HAP-1 (cell line): ENCODE measurements around the gene IPCEF1.

Source experiments
- DNase-seq, 2 experiments: peaks; one replicate each; pipeline ENCODE4 v3.0.0-alpha.2; 2016 to 2020; ENCODE audit warnings: low spot score in 2 of 2
- H3K27me3 ChIP-seq: fragments of 250-450 bp; sonication (Bioruptor Pico); 2 replicates; pipeline ENCODE4 v1.5.1; 2020; ENCODE audit warnings: low read depth, mild to moderate bottlenecking, moderate library complexity
- H3K36me3 ChIP-seq: fragments of 250-450 bp; sonication (Bioruptor Pico); replicated peaks from 2 replicates; pipeline ENCODE4 v1.5.1; 2020; ENCODE audit warnings: mild to moderate bottlenecking
- H3K4me1 ChIP-seq: fragments of 250-450 bp; sonication (Bioruptor Pico); 2 replicates; pipeline ENCODE4 v1.5.1; 2020; ENCODE audit warnings: mild to moderate bottlenecking
- H3K4me3 ChIP-seq: fragments of 250-450 bp; sonication (Bioruptor Pico); 2 replicates; pipeline ENCODE4 v1.5.1; 2020; ENCODE audit warnings: mild to moderate bottlenecking, moderate library complexity
- H3K9me3 ChIP-seq: fragments of 250-450 bp; sonication (Bioruptor Pico); 2 replicates; pipeline ENCODE4 v1.5.1; 2020; ENCODE audit warnings: mild to moderate bottlenecking, moderate library complexity
- in situ Hi-C: fragments of 300-500 bp; cut with MboI; formaldehyde crosslinking; loops from 3 replicates; pipeline ENCODE4 v1.14.3; 2020; ENCODE audit warnings: low sequenced_read_pairs, inconsistent platforms, mixed read lengths

The IPCEF1 gene

DNA sequence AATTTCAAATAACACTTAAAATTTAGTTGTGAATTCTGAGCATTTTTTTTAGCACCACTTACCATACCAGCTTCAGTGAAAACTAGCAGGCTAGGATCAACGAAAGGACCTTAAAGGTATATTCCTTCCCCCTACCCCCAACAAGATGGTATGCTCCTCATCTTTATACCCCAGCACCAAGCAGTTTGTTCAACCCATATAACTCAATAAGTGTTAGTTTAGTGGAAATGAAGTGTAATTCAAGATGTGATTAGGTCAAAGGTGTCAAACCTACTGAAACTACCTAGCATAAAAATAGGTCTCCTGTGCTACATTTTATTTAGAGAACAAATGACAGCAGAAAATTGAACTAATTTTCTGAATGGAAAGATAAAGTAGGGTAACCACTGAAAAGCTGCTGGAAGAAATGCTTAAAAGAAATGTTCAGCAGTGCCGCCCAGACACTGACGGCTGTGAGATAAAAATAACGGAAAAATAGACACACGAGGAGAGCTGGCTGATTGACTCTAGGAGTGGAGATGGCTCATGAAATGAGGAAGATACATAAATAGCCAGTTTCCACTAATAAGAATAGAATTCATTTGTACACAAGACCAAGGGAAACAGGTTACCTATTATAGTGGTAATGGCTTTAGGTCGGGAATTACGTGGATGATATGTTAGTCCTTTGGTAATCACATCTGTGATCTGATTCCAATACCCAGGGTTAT is 94.8 kb downstream of the IPCEF1 start:
- in situ Hi-C loops, result no loop called here
- H3K4me1 ChIP-seq, result no peaks in the 10 kb centered on the region
- no peak overlapping the region for H3K4me3 ChIP-seq

GRCh38 chr6:154258064-154258757 is 98.4 kb downstream of the IPCEF1 start:
- in situ Hi-C loops, result no loop called here
- Histone ChIP-seq H3K36me3 (no peaks in the 10 kb centered on the region), H3K4me1 (no peaks in the 10 kb centered on the region), H3K27me3 (0 out of 2 replicates have a peak, but pooled peaks cover 3% of the 10 kb centered on the region), H3K9me3 (0 out of 2 replicates have a peak, but pooled peaks cover 2% of the 10 kb centered on the region), H3K4me3 (no peak overlapping the region)
- no peak for DNase-seq

More for the DNA sequence above, 94.8 kb downstream of the IPCEF1 start:
- DNase-seq, result no peak
- Histone ChIP-seq H3K9me3 (0 out of 2 replicates have a peak, but pooled peaks cover 2% of the 10 kb centered on the region), H3K36me3 (no peaks in the 10 kb centered on the region), H3K27me3 (0 out of 2 replicates have a peak, but pooled peaks cover 3% of the 10 kb centered on the region)

- no peaks in the 10 kb centered on the region for H3K4me1 ChIP-seq
- no peak for DNase-seq
- H3K27me3 ChIP-seq, result no peaks in the 10 kb centered on the region
- no peak overlapping the region for H3K4me3 ChIP-seq
- H3K9me3 ChIP-seq, result 0 out of 2 replicates have a peak, but pooled peaks cover 2% of the 10 kb centered on the region
- in situ Hi-C loops, result no loop called here
- no peaks in the 10 kb centered on the region for H3K36me3 ChIP-seq
Measured at GRCh38 chr6:154257067-154257466, 99.5 kb downstream of the IPCEF1 start.

GRCh38 chr6:154252678-154253077 is 103.9 kb downstream of the IPCEF1 start:
- no peak for DNase-seq
- in situ Hi-C loops, result no loop called here
- no peak overlapping the region for H3K4me3 ChIP-seq
- H3K36me3 ChIP-seq, result no peaks in the 10 kb centered on the region
- H3K9me3 ChIP-seq, result no peaks in the 10 kb centered on the region
- peaks cover 3% of the 10 kb centered on the region; the same call in 1 of the 2 replicates for H3K4me1 ChIP-seq
- H3K27me3 ChIP-seq, result no peaks in the 10 kb centered on the region

DNA sequence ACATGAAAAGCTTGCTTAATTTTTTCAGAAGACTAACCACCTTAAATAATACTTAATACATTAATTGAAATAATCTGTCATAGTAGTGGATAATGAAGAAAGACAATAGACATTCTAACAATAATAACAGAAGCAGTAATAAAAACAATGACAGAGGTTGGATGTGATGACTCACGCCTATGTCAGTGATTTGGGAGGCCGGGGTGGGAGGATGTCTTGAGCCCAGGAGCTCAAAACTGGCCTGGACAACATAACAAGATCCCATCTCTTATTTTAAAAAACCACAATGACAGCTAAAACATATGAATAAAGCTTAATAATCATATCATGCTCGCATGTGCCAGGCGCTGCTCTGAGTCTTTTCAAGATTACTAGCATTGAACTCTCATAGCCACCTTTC is 105.5 kb downstream of the IPCEF1 start:
- Histone ChIP-seq H3K36me3 (no peaks in the 10 kb centered on the region), H3K9me3 (no peaks in the 10 kb centered on the region), H3K4me1 (peaks cover 13% of the 10 kb centered on the region), H3K4me3 (no peak overlapping the region), H3K27me3 (no peaks in the 10 kb centered on the region)
- in situ Hi-C loops, result no loop called here
- DNase-seq, result no peak

- DNase-seq, result no peak
- Histone ChIP-seq H3K4me3 (no peak overlapping the region), H3K9me3 (no peaks in the 10 kb centered on the region), H3K4me1 (peaks cover 13% of the 10 kb centered on the region), H3K27me3 (no peaks in the 10 kb centered on the region), H3K36me3 (no peaks in the 10 kb centered on the region)
- in situ Hi-C loops, result no loop called here
Measured at GRCh38 chr6:154249499-154250298, 106.9 kb downstream of the IPCEF1 start.

DNA sequence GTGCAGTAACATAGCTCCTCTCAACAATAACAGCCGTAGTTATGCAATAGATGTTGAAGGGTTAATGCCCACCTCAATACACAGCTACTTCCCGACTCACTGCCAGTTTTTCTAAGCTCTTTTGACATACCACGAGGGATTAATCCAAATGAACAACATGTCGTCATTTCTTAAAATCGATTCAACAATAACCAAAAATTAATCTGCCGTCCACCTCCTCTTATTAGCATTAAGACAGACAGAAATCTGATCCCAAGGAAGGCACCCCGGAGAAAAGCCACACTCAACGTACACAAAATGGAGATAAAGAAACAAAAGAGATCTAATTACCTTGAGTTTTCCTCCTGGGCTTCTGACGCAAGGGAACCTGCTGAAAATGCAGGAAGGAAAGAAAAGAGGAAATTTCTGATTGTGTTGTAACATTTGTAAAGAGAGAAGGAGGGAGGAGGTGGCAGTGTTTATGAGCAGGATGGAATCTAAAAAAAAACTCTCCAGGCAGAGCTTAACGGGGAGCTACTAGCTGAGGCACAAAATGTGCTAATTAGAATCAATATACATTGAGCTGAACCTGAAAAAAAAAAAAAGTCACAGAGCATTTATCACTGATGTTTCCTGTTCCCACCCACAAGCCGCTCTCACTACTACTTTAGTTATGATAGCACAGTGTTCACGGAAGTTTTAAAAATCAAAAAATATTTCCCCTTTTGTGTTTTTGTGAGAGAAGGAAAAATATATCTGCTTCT is 109.3 kb downstream of the IPCEF1 start:
- Histone ChIP-seq H3K4me3 (peak overlapping the region; percentile 22), H3K36me3 (no peaks in the 10 kb centered on the region), H3K27me3 (no peaks in the 10 kb centered on the region), H3K4me1 (peaks cover 13% of the 10 kb centered on the region), H3K9me3 (no peaks in the 10 kb centered on the region)
- in situ Hi-C loops, result no loop called here
- peak; percentile 41 to 78 for DNase-seq

DNA sequence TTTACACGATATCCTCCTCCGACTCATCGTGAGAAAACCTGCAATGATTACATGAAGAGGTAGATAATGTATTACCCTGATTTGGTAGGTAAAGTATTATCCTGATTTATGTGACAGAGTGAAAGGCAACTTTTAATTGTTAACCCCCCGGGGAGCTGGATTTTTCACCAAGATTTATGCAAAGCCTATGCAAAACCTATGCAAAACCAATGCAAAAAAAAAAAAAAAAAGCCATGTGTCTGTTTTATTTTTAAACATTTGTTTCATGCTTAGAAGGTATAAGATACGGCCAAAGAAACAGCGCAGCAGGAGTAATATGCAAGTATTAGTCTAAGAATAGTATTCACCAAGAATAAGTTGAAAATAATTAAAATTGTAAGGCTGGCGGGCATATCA is 109.9 kb downstream of the IPCEF1 start:
- Histone ChIP-seq H3K4me3 (peak overlapping the region; percentile 22), H3K27me3 (no peaks in the 10 kb centered on the region), H3K36me3 (no peaks in the 10 kb centered on the region), H3K4me1 (peaks cover 13% of the 10 kb centered on the region), H3K9me3 (no peaks in the 10 kb centered on the region)
- in situ Hi-C loops, result no loop called here
- peak; percentile 13 to 17 for DNase-seq

GRCh38 chr6:154245506-154245905 is 111.1 kb downstream of the IPCEF1 start:
- in situ Hi-C loops, result no loop called here
- no peaks in the 10 kb centered on the region for H3K27me3 ChIP-seq
- no peak overlapping the region for H3K4me3 ChIP-seq
- DNase-seq, result no peak
- no peaks in the 10 kb centered on the region for H3K36me3 ChIP-seq
- no peaks in the 10 kb centered on the region for H3K9me3 ChIP-seq
- H3K4me1 ChIP-seq, result peaks cover 13% of the 10 kb centered on the region

GRCh38 chr6:154243793-154244750 is 112.5 kb downstream of the IPCEF1 start:
- no peak overlapping the region for H3K4me3 ChIP-seq
- no peaks in the 10 kb centered on the region for H3K36me3 ChIP-seq
- no peaks in the 10 kb centered on the region for H3K27me3 ChIP-seq
- peaks cover 13% of the 10 kb centered on the region for H3K4me1 ChIP-seq
- H3K9me3 ChIP-seq, result no peaks in the 10 kb centered on the region
- DNase-seq, result peak in 1 of 2 experiments; percentile 11
- in situ Hi-C loops, result no loop called here

DNA sequence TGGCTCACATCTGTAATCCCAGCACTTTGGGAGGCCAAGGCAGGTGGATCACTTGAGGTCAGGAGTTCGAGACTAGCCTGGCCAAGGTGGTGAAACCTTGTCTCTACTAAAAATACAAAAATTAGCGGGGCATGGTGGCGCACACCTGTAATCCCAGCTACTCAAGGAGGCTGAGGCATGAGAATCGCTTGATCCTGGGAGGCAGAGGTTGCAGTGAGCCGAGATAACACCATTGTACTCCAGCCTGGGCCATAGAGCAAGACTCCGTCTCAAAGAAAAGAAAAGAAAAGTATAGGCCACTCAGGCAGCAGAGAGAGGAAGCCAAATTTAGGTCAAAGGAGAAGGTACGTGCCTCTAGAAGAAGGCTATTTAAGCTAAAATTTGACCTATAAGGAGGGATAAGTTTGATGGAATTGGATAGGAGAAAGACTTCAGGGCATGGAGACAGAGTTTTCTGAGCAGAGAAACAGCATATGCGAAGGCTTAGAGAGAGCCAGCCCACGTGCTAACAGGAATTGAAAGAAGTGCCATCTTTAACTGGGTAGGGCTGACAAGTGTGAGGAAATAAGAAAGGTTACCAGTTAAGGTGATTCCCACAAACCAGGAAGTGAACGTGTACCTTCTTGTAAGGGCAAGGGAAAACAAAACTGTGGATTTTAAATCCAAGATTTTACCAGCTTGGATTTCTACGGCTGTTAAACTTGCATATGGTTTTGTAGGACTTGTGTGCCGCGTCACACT is 113.8 kb downstream of the IPCEF1 start:
- in situ Hi-C loops, result no loop called here
- no peak for DNase-seq
- Histone ChIP-seq H3K4me1 (peaks cover 11% of the 10 kb centered on the region), H3K36me3 (no peaks in the 10 kb centered on the region), H3K4me3 (no peak overlapping the region), H3K27me3 (no peaks in the 10 kb centered on the region), H3K9me3 (no peaks in the 10 kb centered on the region)

DNA sequence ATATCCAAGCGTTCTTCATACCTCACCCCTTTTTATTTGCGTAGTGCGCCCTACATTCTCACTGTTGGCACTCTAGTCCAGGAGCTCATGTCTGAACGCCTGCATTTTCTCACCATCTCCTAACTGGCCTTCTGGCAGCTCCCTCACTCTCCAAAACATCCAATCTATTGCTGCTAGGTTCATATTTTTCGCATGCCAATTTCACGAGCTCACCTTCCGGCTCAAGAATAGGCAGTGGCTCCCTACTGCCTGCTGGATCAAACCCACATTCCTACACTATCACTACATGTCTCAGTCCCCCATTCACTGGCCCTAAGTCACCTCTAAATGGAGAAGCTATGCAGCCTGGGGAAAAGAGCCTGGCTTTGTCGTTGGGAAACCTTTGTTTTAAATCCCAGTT is 115.0 kb downstream of the IPCEF1 start:
- Histone ChIP-seq H3K9me3 (no peaks in the 10 kb centered on the region), H3K4me1 (peaks cover 4% of the 10 kb centered on the region), H3K27me3 (no peaks in the 10 kb centered on the region), H3K4me3 (no peak overlapping the region), H3K36me3 (no peaks in the 10 kb centered on the region)
- DNase-seq, result no peak
- in situ Hi-C loops, result no loop called here
